Lower leg skin (tissue), 4 donors: ENCODE data around the gene ADARB1. TPM values are rescaled to one million over a fixed set of nuclear protein-coding genes. Genes with fewer than 3 reads are reported as not detected.

ENCODE experiments used
- DNase-seq, 2 donors: peaks; one replicate each; pipeline ENCODE4 v3.0.0-alpha.2; 2019; ENCODE audit warnings: low spot score in 2 of 2
- H3K4me3 ChIP-seq: fragments of 200-600 bp; sonication (generic); 2 replicates; pipeline ENCODE4 v1.5.1; 2017; ENCODE audit warnings: mild to moderate bottlenecking, low read depth; ENCODE audit not compliant: poor library complexity, severe bottlenecking
- POLR2A ChIP-seq, 2 donors: fragments of 450-650 bp; IDR thresholded peaks; one replicate each; pipeline ENCODE4 v1.6.1; 2016 to 2017; ENCODE audit warnings: antibody characterized with exemption in 2 of 2, mild to moderate bottlenecking in 1 of 2, moderate library complexity in 1 of 2
- WGBS, 2 donors: methylation state at CpG; one replicate each; pipeline ENCODE4 v1.1.5; 2018; 5-methylcytosine and 5-hydroxymethylcytosine counted together
- intact Hi-C: fragments of 100-400 bp; cut with DNase I; formaldehyde crosslinking; loops from one replicate; pipeline ENCODE4 v1.15.0; 2023; ENCODE audit warnings: low total_unique reads
- total RNA-seq, 4 donors: library from RNA; depleted of rRNA; stranded (reverse); fragments of >200 nt; gene quantifications; one replicate each; pipeline ENCODE4 v1.1.0, GENCODE V29; 2016
- TF ChIP-seq, protein P1 (sequence below), 3 donors: fragments of 450-650 bp; IDR thresholded peaks; one replicate each; pipeline ENCODE4 v1.5.1; 2016; ENCODE audit warnings: antibody characterized with exemption in 3 of 3, mild to moderate bottlenecking in 3 of 3, moderate library complexity in 2 of 3

The ADARB1 gene
- total RNA-seq, 4 donors from 2014 or later: 14.6 to 21.9 (median 16.6) TPM

DNA sequence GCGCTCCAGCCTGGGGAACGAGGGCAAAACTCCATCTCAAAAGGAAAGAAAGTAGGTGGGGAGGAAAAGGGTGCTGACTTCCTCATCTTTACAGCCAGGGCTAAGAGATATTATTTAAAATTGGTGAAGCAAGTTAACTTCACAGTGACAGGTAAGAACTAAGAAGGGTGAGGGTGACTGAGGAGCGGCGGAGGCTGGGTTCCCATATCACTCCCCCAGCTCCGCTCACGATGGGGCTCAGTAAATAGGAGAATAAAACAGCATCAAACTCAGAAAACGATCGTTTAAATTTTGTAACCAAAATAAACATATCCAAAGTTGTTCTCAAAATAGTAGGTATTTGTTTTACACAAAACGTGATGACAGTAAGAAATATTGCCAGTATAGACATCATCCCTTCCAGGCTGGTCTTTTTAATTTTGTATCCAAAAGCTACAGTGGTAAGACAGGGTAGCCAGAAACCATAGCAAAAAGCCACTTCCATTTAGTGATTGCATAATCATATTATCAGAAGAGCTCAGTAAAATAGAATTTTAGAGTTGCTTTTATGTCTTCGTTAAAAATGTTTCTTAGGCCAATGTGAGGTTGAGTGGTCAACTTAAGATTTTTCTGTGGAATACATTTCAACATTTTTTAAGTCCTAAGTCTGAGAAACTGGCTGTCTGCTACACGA lies 26.2 kb upstream of the ADARB1 start:
- DNase-seq: no peak
- intact Hi-C loops: no loop called here
- no peak overlapping the region for H3K4me3 ChIP-seq
- no peak for TF ChIP-seq POLR2A (IDR thresholded peaks at IDR 0.05)
- TF ChIP-seq, protein P1, sequence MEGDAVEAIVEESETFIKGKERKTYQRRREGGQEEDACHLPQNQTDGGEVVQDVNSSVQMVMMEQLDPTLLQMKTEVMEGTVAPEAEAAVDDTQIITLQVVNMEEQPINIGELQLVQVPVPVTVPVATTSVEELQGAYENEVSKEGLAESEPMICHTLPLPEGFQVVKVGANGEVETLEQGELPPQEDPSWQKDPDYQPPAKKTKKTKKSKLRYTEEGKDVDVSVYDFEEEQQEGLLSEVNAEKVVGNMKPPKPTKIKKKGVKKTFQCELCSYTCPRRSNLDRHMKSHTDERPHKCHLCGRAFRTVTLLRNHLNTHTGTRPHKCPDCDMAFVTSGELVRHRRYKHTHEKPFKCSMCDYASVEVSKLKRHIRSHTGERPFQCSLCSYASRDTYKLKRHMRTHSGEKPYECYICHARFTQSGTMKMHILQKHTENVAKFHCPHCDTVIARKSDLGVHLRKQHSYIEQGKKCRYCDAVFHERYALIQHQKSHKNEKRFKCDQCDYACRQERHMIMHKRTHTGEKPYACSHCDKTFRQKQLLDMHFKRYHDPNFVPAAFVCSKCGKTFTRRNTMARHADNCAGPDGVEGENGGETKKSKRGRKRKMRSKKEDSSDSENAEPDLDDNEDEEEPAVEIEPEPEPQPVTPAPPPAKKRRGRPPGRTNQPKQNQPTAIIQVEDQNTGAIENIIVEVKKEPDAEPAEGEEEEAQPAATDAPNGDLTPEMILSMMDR (IDR thresholded peaks at IDR 0.05): no peak
- 69 to 73% methylated on average over 11 of the region's 11 CpGs for WGBS, 2 donors

DNA sequence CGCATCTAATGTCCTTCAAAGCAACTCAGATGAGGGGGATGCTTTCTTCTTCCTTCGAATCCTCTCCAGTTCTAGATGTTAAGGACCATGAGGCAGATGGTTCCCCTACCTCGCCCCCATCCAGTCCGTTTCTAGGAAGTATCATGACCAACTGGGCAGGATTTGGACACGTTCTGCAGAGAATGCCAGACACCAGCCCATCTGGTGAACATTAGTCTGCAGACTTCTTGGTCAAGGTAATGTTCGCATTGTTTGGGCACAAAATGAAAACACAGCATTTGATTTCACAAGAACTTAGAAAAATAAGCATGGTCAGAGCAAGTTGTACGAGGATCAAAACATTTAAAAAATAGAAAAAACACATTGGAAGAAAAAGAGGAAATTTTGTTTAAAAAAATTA lies 25.4 kb upstream of the ADARB1 start:
- DNase-seq: no peak
- 75 to 86% methylated on average over 7 of the region's 7 CpGs for WGBS, 2 donors
- TF ChIP-seq, protein P1 (IDR thresholded peaks at IDR 0.05): no peak
- TF ChIP-seq POLR2A (IDR thresholded peaks at IDR 0.05): no peak
- intact Hi-C loops: no loop called here
- H3K4me3 ChIP-seq: no peak overlapping the region

GRCh38 chr21:45049714-45050344 lies 24.6 kb upstream of the ADARB1 start:
- WGBS, 2 donors: 73 to 81% methylated on average over 12 of the region's 12 CpGs
- no peak for DNase-seq
- intact Hi-C loops: no loop called here

DNA sequence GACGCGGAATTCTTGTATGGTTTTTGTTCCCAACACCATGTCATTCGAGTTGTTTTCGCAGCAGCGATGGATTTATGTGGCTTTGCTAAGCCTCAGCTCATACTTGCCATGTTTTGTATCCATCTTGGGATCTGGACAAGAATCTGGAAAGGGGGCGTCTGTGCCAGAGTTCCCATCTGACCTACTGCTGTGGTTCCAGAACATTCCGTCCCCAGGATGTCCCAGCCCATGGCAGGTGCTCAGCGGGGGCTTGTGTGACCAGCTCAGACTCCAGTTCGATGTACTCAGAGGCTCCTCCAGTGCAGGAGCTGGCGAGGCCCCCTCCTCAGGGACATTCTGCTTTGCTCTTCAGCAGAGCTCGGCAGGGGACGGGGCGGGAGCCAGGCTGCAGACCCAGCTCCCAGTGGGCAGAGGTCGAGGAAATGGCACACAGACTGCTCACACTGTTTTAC lies 24.0 kb upstream of the ADARB1 start:
- WGBS, 2 donors: 61 to 73% methylated on average over 14 of the region's 14 CpGs
- peak in 1 of 2 donors; percentile 72 for DNase-seq
- H3K4me3 ChIP-seq: no peak overlapping the region
- TF ChIP-seq, protein P1 (IDR thresholded peaks at IDR 0.05): no peak
- TF ChIP-seq POLR2A (IDR thresholded peaks at IDR 0.05): no peak
- intact Hi-C loops: no loop called here

More at GRCh38 chr21:45049714-45050344, 24.6 kb upstream of the ADARB1 start:
- TF ChIP-seq POLR2A (IDR thresholded peaks at IDR 0.05): no peak
- TF ChIP-seq, protein P1 (IDR thresholded peaks at IDR 0.05): no peak
- no peak overlapping the region for H3K4me3 ChIP-seq

GRCh38 chr21:45050797-45051489 lies 23.4 kb upstream of the ADARB1 start:
- intact Hi-C loops: no loop called here
- no peak for TF ChIP-seq POLR2A (IDR thresholded peaks at IDR 0.05)
- TF ChIP-seq, protein P1 (IDR thresholded peaks at IDR 0.05): no peak
- DNase-seq: no peak
- WGBS, 2 donors: 70 to 80% methylated on average over 19 of the region's 19 CpGs
- no peak overlapping the region for H3K4me3 ChIP-seq
